Panc1 (cell line): ENCODE measurements around the gene FANCB. TPM values are rescaled to one million over a fixed set of nuclear protein-coding genes. Genes with fewer than 3 reads are reported as not detected.

Experiments used
- ATAC-seq: fragments of 200-7000 bp; cut with Tn5 transposase; 2 replicates; pipeline ENCODE4 v1.9.1; 2020; ENCODE audit warnings: mild to moderate bottlenecking, moderate library complexity
- BruUV-seq: library from RNA; stranded (reverse); fragments of 400-500 nt; replicated peaks from 2 replicates; lab custom pipeline; 2021; lab: Mats Ljungman, UMichigan
- CTCF ChIA-PET: fragments of 300-600 bp; sonication (Branson Sonifier 250); formaldehyde crosslinking; loops from one replicate; lab custom pipeline; 2022; ENCODE audit warnings: antibody characterized with exemption; lab: Charles Lee
- POLR2A ChIA-PET: fragments of 300-600 bp; sonication (Branson Sonifier 250); formaldehyde crosslinking; loops from one replicate; lab custom pipeline; 2022; ENCODE audit warnings: antibody characterized with exemption; lab: Charles Lee
- DNase-seq: peaks from one replicate; pipeline ENCODE4 v3.0.0-alpha.2; 2010; ENCODE audit warnings: low read depth, low spot score
- H3K27ac ChIP-seq: 2 replicates; pipeline ENCODE4 v1.5.1; 2011; ENCODE audit warnings: mild to moderate bottlenecking, low read length, inconsistent platforms
- H3K27me3 ChIP-seq: fragments of 200-500 bp; sonication (Bioruptor generic); 2 replicates; pipeline ENCODE4 v1.6.0; 2014; ENCODE audit warnings: low read length, inconsistent platforms; ENCODE audit not compliant: control insufficient read depth, insufficient read depth
- H3K36me3 ChIP-seq: fragments of 200-500 bp; sonication (Bioruptor generic); 2 replicates; pipeline ENCODE4 v1.5.1; 2014; ENCODE audit warnings: inconsistent platforms, mild to moderate bottlenecking, low read length, moderate library complexity; ENCODE audit not compliant: control insufficient read depth, insufficient read depth
- H3K4me1 ChIP-seq: 2 replicates; pipeline ENCODE4 v1.5.1; 2011; ENCODE audit warnings: inconsistent platforms, mild to moderate bottlenecking, low read length, moderate library complexity; ENCODE audit not compliant: control insufficient read depth, insufficient read depth
- H3K4me3 ChIP-seq, 2 experiments: 2 replicates each; pipeline ENCODE4 v1.5.1; 2011 to 2012; ENCODE audit warnings: low read depth in 2 of 2, low read length in 2 of 2, mild to moderate bottlenecking in 2 of 2, inconsistent platforms in 1 of 2, moderate library complexity in 1 of 2
- H3K9me3 ChIP-seq: fragments of 200-500 bp; sonication (Bioruptor generic); 2 replicates; pipeline ENCODE4 v1.5.1; 2014; ENCODE audit warnings: low read depth, mild to moderate bottlenecking, inconsistent platforms, low read length, moderate library complexity; ENCODE audit not compliant: control insufficient read depth, insufficient read depth
- CTCF ChIP-seq: fragments of 450-650 bp; IDR thresholded peaks from 2 replicates; pipeline ENCODE4 v1.5.1; 2017; ENCODE audit warnings: mild to moderate bottlenecking
- POLR2AphosphoS5 ChIP-seq: IDR thresholded peaks from 2 replicates; pipeline ENCODE4 v1.6.1; 2012; ENCODE audit warnings: mild to moderate bottlenecking, low read depth, low read length, moderate library complexity
- REST ChIP-seq, 2 experiments: IDR thresholded peaks; 2 replicates each; pipeline ENCODE4 v1.6.1; 2011 to 2012; ENCODE audit warnings: low read depth in 2 of 2, control low read depth in 1 of 2, low read length in 1 of 2, mild to moderate bottlenecking in 1 of 2, moderate library complexity in 1 of 2; ENCODE audit not compliant: insufficient read depth in 1 of 2
- SIN3A ChIP-seq: IDR thresholded peaks from 2 replicates; pipeline ENCODE4 v1.6.1; 2012; ENCODE audit warnings: low read depth, mild to moderate bottlenecking, low read length, moderate library complexity, borderline replicate concordance; ENCODE audit not compliant: insufficient read depth
- TCF7L2 ChIP-seq: IDR thresholded peaks from 2 replicates; pipeline ENCODE4 v1.6.1; 2011; ENCODE audit warnings: mild to moderate bottlenecking, low read depth, low read length, inconsistent platforms
- in situ Hi-C: cut with HindIII; loops from 2 replicates; pipeline ENCODE4 v1.10.0; 2016; ENCODE audit warnings: low sequenced_read_pairs, low pct_unique_long_range_greater_than_20kb
- intact Hi-C: fragments of 100-400 bp; cut with micrococcal nuclease; formaldehyde crosslinking; loops from one replicate; pipeline ENCODE4 v1.10.0; 2022; ENCODE audit not compliant: unreplicated experiment
- total RNA-seq: library from RNA; stranded (reverse); gene quantifications from one replicate; pipeline ENCODE4 v1.2.1, GENCODE V29; 2021; ENCODE audit not compliant: unreplicated experiment

Gene FANCB
- total RNA-seq, 1 experiment from 2014 or later, result 4.8 TPM

GRCh38 chrX:14819769-14820168, 53.1 kb downstream of the FANCB start:
- Histone ChIP-seq H3K27me3 (no peaks in the 10 kb centered on the region), H3K4me1 (no peaks in the 10 kb centered on the region), H3K27ac (no peak overlapping the region), H3K9me3 (no peaks in the 10 kb centered on the region), H3K36me3 (no peaks in the 10 kb centered on the region), H3K4me3 (no peak overlapping the region)
- DNase-seq (no peak), ATAC-seq (no peak)
- ChIA-PET CTCF (no interaction called here), POLR2A (no interaction called here)
- TF ChIP-seq REST (IDR thresholded peaks at IDR 0.05; ENCODE audit: insufficient read depth in 1 of 2, low read depth in 2 of 2, low read length in 1 of 2) (no peak), CTCF (no peak), POLR2AphosphoS5 (no peak), SIN3A (no peak), TCF7L2 (no peak)
- in situ Hi-C loops, result no loop called here
- no TSS peak for BruUV-seq
- intact Hi-C loops, result no loop called here

GRCh38 chrX:14817571-14817970, 55.3 kb downstream of the FANCB start:
- Histone ChIP-seq H3K27ac (no peak overlapping the region), H3K27me3 (no peaks in the 10 kb centered on the region), H3K4me1 (no peaks in the 10 kb centered on the region), H3K36me3 (no peaks in the 10 kb centered on the region), H3K4me3 (no peak overlapping the region), H3K9me3 (no peaks in the 10 kb centered on the region)
- ChIA-PET POLR2A (no interaction called here), CTCF (no interaction called here)
- no TSS peak for BruUV-seq
- DNase-seq (no peak), ATAC-seq (no peak)
- intact Hi-C loops, result no loop called here
- in situ Hi-C loops, result no loop called here
- TF ChIP-seq REST (IDR thresholded peaks at IDR 0.05; ENCODE audit: insufficient read depth in 1 of 2, low read depth in 2 of 2, low read length in 1 of 2), result no peak
- TF ChIP-seq POLR2AphosphoS5, result no peak
- TF ChIP-seq CTCF, result no peak
- no peak for TF ChIP-seq SIN3A
- TF ChIP-seq TCF7L2, result no peak
